Measurements from ENCODE around the gene PHF21A.

PHF21A gene

GRCh38 chr11:46121301-46121723, at the start of gene PHF21A:
PHF21A (minus strand) TSS chr11:46121454; CDS start chr11:46084219, 37,235 bp downstream.
- peak; percentile 81 to 88 for DNase-seq (ENCODE audit: low read depth in 2 of 2)

- DNase-seq (ENCODE audit: low read depth in 2 of 2): no peak
These were observed 49.5 kb upstream of the PHF21A start for GRCh38 chr11:46170797-46171196.

GRCh38 chr11:46162700-46163099, 41.4 kb upstream of the PHF21A start:
- DNase-seq (ENCODE audit: low read depth in 2 of 2): peak in 1 of 2 donors; percentile 13

- DNase-seq (ENCODE audit: low read depth in 2 of 2): no peak
These were observed 39.9 kb upstream of the PHF21A start for GRCh38 chr11:46161201-46161600.

- DNase-seq (ENCODE audit: low read depth in 2 of 2): no peak
These were observed 38.8 kb upstream of the PHF21A start for GRCh38 chr11:46160100-46160499.

GRCh38 chr11:46159680-46160079, 38.4 kb upstream of the PHF21A start:
- no peak for DNase-seq (ENCODE audit: low read depth in 2 of 2)

- no peak for DNase-seq (ENCODE audit: low read depth in 2 of 2)
These were observed 28.6 kb upstream of the PHF21A start for GRCh38 chr11:46149826-46150225.

GRCh38 chr11:46149342-46149741, 28.1 kb upstream of the PHF21A start:
- no peak for DNase-seq (ENCODE audit: low read depth in 2 of 2)

GRCh38 chr11:46144741-46145140, 23.5 kb upstream of the PHF21A start:
- DNase-seq (ENCODE audit: low read depth in 2 of 2): no peak

- no peak for DNase-seq (ENCODE audit: low read depth in 2 of 2)
These were observed 22.0 kb upstream of the PHF21A start for GRCh38 chr11:46143049-46143806.

GRCh38 chr11:46142561-46142960, 21.3 kb upstream of the PHF21A start:
- DNase-seq (ENCODE audit: low read depth in 2 of 2): no peak

GRCh38 chr11:46141597-46141996, 20.3 kb upstream of the PHF21A start:
- no peak for DNase-seq (ENCODE audit: low read depth in 2 of 2)

GRCh38 chr11:46134540-46134939, 13.3 kb upstream of the PHF21A start:
- DNase-seq (ENCODE audit: low read depth in 2 of 2): no peak

GRCh38 chr11:46134061-46134460, 12.8 kb upstream of the PHF21A start:
- no peak for DNase-seq (ENCODE audit: low read depth in 2 of 2)

GRCh38 chr11:46133119-46133518, 11.9 kb upstream of the PHF21A start:
- DNase-seq (ENCODE audit: low read depth in 2 of 2): no peak

GRCh38 chr11:46130286-46130940, 9.2 kb upstream of the PHF21A start:
- no peak for DNase-seq (ENCODE audit: low read depth in 2 of 2)

GRCh38 chr11:46129133-46129532, 7.9 kb upstream of the PHF21A start:
- DNase-seq (ENCODE audit: low read depth in 2 of 2): no peak

GRCh38 chr11:46127150-46127638, 5.9 kb upstream of the PHF21A start:
- peak in 1 of 2 donors; percentile 27 for DNase-seq (ENCODE audit: low read depth in 2 of 2)

GRCh38 chr11:46125284-46125683, 4.0 kb upstream of the PHF21A start:
- DNase-seq (ENCODE audit: low read depth in 2 of 2): no peak

- no peak for DNase-seq (ENCODE audit: low read depth in 2 of 2)
These were observed 1.9 kb upstream of the PHF21A start for GRCh38 chr11:46122945-46123715.

GRCh38 chr11:46121724-46122477, 647 bp upstream of the PHF21A start:
- peak; percentile 59 to 63 for DNase-seq (ENCODE audit: low read depth in 2 of 2)

All from stimulated activated CD4-positive, alpha-beta T cell treated with anti-CD3 and anti-CD28 coated beads, Interleukin-15, amount 100 ng/mL, for 48 hours (primary cell).